HepG2 (cell line): ENCODE results near the gene B3GAT3. TPM values are rescaled to one million over a fixed set of nuclear protein-coding genes. Genes with fewer than 3 reads are reported as not detected.

ENCODE experiments used
- AGO2 ChIP-seq: fragments of 200-400 bp; formaldehyde crosslinking; optimal IDR thresholded peaks from 2 replicates; pipeline ENCODE3; 2017; ENCODE audit warnings: mild to moderate bottlenecking, low read depth, low read length, moderate library complexity
- GLI4 ChIP-seq: sonication (generic); formaldehyde crosslinking; IDR thresholded peaks from 2 replicates; pipeline ENCODE4 v1.5.1; 2020; ENCODE audit warnings: missing genetic modification reagents, mild to moderate bottlenecking, moderate library complexity, borderline replicate concordance
- HIVEP1 ChIP-seq: sonication (generic); formaldehyde crosslinking; IDR thresholded peaks from 2 replicates; pipeline ENCODE4 v1.4.0; 2020; ENCODE audit warnings: mild to moderate bottlenecking, missing genetic modification reagents
- HMGXB4 ChIP-seq, 2 experiments: sonication (generic) in 1 of 2; formaldehyde crosslinking in 1 of 2; IDR thresholded peaks; 2 replicates each; pipeline versions ENCODE4 v1.4.0 to v1.6.1; 2018 to 2020; ENCODE audit warnings: missing genetic modification reagents in 2 of 2, borderline replicate concordance in 1 of 2, low read depth in 1 of 2, mild to moderate bottlenecking in 1 of 2, missing biosample characterization in 1 of 2
- IRF9 ChIP-seq: sonication (generic); formaldehyde crosslinking; IDR thresholded peaks from 2 replicates; pipeline ENCODE4 v1.8.0; 2022; ENCODE audit warnings: missing genetic modification reagents, mild to moderate bottlenecking, borderline replicate concordance
- PHF5A ChIP-seq: IDR thresholded peaks from one replicate; pipeline ENCODE4 v1.6.1; 2018; ENCODE audit warnings: low read depth, missing genetic modification reagents; ENCODE audit not compliant: unreplicated experiment
- RARG ChIP-seq: sonication (generic); formaldehyde crosslinking; IDR thresholded peaks from 2 replicates; pipeline ENCODE4 v1.4.0; 2020; ENCODE audit warnings: low read depth, mild to moderate bottlenecking, missing genetic modification reagents
- SMAD1 ChIP-seq: sonication (generic); formaldehyde crosslinking; IDR thresholded peaks from 2 replicates; pipeline ENCODE4 v1.4.0; 2020; ENCODE audit warnings: missing genetic modification reagents, low read depth, mild to moderate bottlenecking, borderline replicate concordance
- SMAD3 ChIP-seq: sonication (generic); formaldehyde crosslinking; IDR thresholded peaks from 2 replicates; pipeline ENCODE4 v1.4.0; 2020; ENCODE audit warnings: missing genetic modification reagents
- STAT6 ChIP-seq: sonication (generic); formaldehyde crosslinking; IDR thresholded peaks from 2 replicates; pipeline ENCODE4 v1.4.0; 2020; ENCODE audit warnings: missing genetic modification reagents, mild to moderate bottlenecking, borderline replicate concordance
- ZBTB42 ChIP-seq: sonication (generic); formaldehyde crosslinking; IDR thresholded peaks from 2 replicates; pipeline ENCODE4 v1.5.0; 2020; ENCODE audit warnings: mild to moderate bottlenecking, missing genetic modification reagents
- ZBTB49 ChIP-seq: sonication (generic); formaldehyde crosslinking; IDR thresholded peaks from 2 replicates; pipeline ENCODE4 v1.4.0; 2020; ENCODE audit warnings: missing genetic modification reagents, borderline replicate concordance
- ZEB1 ChIP-seq: IDR thresholded peaks from 2 replicates; pipeline ENCODE4 v1.6.1; 2012; ENCODE audit warnings: mild to moderate bottlenecking, low read depth, inconsistent platforms; ENCODE audit not compliant: insufficient replicate concordance
- ZNF101 ChIP-seq: sonication (generic); formaldehyde crosslinking; IDR thresholded peaks from 2 replicates; pipeline ENCODE4 v1.4.0; 2020; ENCODE audit warnings: mild to moderate bottlenecking, low read depth, missing genetic modification reagents, borderline replicate concordance
- ZNF235 ChIP-seq: sonication (generic); formaldehyde crosslinking; IDR thresholded peaks from 2 replicates; pipeline ENCODE4 v1.8.1; 2023; ENCODE audit warnings: mild to moderate bottlenecking, missing genetic modification reagents, borderline replicate concordance
- ZNF691 ChIP-seq: sonication (generic); formaldehyde crosslinking; IDR thresholded peaks from 2 replicates; pipeline ENCODE4 v1.4.0; 2020; ENCODE audit warnings: missing genetic modification reagents, low read depth, mild to moderate bottlenecking, borderline replicate concordance
- ZNF746 ChIP-seq: sonication (generic); formaldehyde crosslinking; IDR thresholded peaks from 2 replicates; pipeline ENCODE4 v1.8.0; 2022; ENCODE audit warnings: mild to moderate bottlenecking, missing genetic modification reagents
- ZSCAN30 ChIP-seq: sonication (generic); formaldehyde crosslinking; IDR thresholded peaks from 2 replicates; pipeline ENCODE4 v1.5.0; 2020; ENCODE audit warnings: mild to moderate bottlenecking, missing genetic modification reagents
- polyA plus RNA-seq, 8 experiments: library from polyadenylated mRNA; depleted of rRNA in 3 of 8; stranded (reverse) in 7 of 8; unstranded in 1 of 8; fragments of >200 nt; fragmentation: Illumina TruSeq in 4 of 8; extraction: Trizol in 4 of 8; gene quantifications; 2 replicates each; pipeline versions ENCODE4 v1.2.1 to v1.2.3, GENCODE V29; 2011 to 2016; ENCODE audit warnings: low read depth in 4 of 8, missing spikeins in 1 of 8, mixed read lengths in 1 of 8; ENCODE audit not compliant: insufficient read depth in 1 of 8
- total RNA-seq, 5 experiments: library from RNA; depleted of rRNA; stranded (reverse); fragments of >200 nt; fragmentation: Illumina TruSeq; extraction: Trizol; gene quantifications; 2 replicates each; pipeline ENCODE4 v1.2.3, GENCODE V29; 2016; ENCODE audit warnings: low read depth in 1 of 5

The B3GAT3 gene
- total and polyA plus RNA-seq, 2 of the 13 experiments (the other 11 are each of a cell fraction or from before 2014, with no cell fraction given), result 21.3 to 26.1 TPM

- 0 out of 2 replicates have a peak, but pooled peaks have one; percentile 65 for TF ChIP-seq IRF9 (CRISPR knock-in tag)
- no peak for TF ChIP-seq ZEB1
- no peak for TF ChIP-seq PHF5A
- TF ChIP-seq STAT6, result no peak
- no peak for TF ChIP-seq HIVEP1
- TF ChIP-seq HMGXB4 (CRISPR knock-in tag; IDR thresholded peaks at IDR 0.05; ENCODE audit: borderline replicate concordance in 1 of 2, low read depth in 1 of 2), result 0 out of 4 replicates have a peak, but pooled peaks of 1 of the 2 experiments have one; percentile 11
- peak; percentile 80 for TF ChIP-seq AGO2
- TF ChIP-seq ZSCAN30 (CRISPR knock-in tag), result 0 out of 2 replicates have a peak, but pooled peaks have one; percentile 63
- no peak for TF ChIP-seq GLI4 (CRISPR knock-in tag)
- peak; percentile 47; the same call in 1 of the 2 replicates for TF ChIP-seq ZNF691 (CRISPR knock-in tag)
- TF ChIP-seq ZNF746 (CRISPR knock-in tag), result peak; percentile 46; the same call in 1 of the 2 replicates
- no peak for TF ChIP-seq SMAD3 (CRISPR knock-in tag)
- TF ChIP-seq RARG (CRISPR knock-in tag), result no peak
- peak; percentile 11; the same call in 1 of the 2 replicates for TF ChIP-seq ZBTB42 (CRISPR knock-in tag)
- no peak for TF ChIP-seq ZBTB49 (CRISPR knock-in tag)
- TF ChIP-seq SMAD1, result no peak
- TF ChIP-seq ZNF235 (CRISPR knock-in tag), result no peak
- no peak for TF ChIP-seq ZNF101 (CRISPR knock-in tag)
Measured at GRCh38 chr11:62574363-62575071, 47.3 kb downstream of the B3GAT3 start (continued).
